Stimulated activated CD4-positive, alpha-beta T cell treated with anti-CD3 and anti-CD28 coated beads, TNF-alpha, amount 100 ng/mL, for 4 hours (primary cell): ENCODE measurements around the gene GPR142.

Source experiments
- DNase-seq, 3 experiments: peaks; one replicate each; pipeline ENCODE4 v3.0.0-alpha.2; 2020; ENCODE audit warnings: low read depth in 3 of 3

The GPR142 gene

DNA sequence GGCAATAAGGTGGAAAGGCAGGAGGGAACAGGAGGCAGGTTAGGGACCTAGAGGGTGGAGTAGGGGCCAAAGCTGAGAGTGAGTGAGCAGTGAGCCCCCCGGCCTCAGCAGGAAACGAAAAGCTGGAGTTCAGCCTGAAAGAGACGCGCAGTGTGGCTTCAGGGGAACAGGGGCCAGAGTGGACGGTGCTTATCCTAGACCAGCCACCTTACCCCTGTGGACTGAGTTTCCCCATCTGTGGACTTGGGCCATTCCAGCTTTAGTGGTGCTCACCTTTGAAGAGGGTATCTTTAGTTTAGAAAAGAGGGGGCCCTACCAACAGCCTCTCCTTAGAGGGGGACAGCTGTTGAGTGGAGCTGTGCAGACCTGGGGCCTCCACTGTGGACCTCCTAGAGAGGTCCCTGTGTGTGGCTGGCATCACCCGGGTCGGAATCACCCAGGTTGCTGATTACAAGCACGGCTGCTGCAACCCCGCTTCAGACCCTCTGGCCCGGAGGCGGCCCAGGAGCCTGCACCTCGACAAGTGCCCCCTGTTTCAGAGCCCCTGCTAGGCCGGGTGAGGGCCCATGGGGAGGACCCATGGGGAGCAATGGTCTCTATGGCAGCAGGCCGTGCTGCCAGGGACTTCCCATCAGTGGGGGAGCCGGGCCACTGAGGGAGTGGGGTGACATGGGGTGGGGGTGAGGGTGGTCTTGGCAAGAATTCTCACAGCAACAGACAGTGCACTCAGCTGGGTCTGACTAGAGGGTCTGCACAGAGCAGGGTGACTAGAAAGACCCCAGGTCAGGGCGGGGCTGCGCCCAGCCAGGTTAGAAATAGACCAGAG is 2.6 kb downstream of the GPR142 start:
- no peak for DNase-seq

DNA sequence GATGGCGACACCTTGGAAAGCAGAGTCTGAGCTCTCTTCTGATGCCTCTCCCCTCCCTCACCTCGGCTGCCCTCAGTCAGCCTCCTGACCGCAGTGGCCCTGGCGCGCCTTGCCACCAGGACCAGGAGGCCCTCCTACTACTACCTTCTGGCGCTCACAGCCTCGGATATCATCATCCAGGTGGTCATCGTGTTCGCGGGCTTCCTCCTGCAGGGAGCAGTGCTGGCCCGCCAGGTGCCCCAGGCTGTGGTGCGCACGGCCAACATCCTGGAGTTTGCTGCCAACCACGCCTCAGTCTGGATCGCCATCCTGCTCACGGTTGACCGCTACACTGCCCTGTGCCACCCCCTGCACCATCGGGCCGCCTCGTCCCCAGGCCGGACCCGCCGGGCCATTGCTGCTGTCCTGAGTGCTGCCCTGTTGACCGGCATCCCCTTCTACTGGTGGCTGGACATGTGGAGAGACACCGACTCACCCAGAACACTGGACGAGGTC is 4.4 kb downstream of the GPR142 start:
- no peak for DNase-seq

DNA sequence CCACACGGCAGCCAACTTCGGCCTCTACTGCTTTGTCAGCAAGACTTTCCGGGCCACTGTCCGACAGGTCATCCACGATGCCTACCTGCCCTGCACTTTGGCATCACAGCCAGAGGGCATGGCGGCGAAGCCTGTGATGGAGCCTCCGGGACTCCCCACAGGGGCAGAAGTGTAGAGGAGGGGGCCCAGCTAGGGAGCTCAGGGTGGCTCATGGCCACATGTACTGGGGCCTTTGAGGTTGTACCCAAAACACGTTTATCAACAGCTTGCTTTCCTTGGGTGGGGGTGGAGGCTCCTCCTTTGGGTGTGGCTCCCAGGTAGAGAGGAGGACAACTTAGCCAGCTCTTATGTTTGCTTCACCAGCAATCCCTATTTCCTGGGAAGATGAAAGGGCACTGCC is 5.1 kb downstream of the GPR142 start:
- DNase-seq: no peak

DNA sequence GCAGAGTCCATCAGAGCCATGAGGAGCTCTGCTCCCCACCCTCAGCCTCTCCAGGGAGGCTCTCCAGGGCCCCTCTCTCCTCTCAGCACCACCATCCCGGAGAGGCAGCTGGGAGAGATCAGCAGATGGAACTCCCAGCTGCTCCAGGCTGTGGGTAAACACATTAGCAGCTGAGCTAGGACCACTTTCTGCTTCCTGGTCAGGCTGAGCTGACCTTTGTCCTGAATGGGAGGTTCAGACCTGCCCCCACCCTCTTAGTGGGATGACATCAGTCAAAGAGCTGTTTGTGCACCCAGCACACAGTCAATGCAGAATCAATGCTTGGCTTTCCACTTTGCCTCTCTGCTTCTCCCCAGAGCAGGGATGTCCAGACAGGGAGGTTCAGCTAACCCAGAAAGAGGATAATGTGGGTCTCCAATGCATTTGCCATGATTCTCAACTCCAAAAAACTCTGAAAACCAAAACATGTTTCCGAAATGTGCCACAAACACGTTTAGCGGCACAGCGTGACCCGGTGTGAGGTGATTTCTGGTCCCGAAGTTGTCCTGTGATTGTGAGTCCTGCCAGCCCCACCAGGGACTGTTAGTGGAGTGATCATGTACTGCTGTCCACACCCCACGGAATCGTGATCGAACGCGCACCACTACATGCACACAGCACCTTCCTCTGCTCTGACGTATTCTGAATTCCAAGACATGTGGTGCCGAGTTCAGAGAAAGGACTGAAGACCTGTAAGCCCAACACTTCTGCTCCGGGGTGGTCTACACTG is 6.7 kb downstream of the GPR142 start:
- no peak for DNase-seq

DNA sequence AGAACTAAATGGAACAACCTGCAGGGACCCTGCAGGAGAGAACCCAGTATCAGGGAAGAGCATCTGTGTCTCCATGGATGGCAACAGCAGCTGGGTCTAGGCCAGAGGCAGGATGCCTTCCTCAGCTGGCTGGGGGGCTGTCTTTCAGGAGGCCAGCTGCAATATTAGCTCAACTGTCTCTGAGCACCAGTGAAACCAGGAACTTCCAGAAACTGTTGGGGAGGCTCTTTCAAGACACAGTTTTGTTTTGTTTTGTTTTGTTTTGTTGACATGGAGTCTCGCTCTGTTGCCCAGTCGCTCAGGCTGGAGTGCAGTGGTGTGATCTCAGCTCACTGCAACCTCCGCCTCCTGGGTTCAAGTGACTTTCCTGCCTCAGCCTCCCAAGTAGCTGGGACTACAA is 7.6 kb downstream of the GPR142 start:
- no peak for DNase-seq

DNA sequence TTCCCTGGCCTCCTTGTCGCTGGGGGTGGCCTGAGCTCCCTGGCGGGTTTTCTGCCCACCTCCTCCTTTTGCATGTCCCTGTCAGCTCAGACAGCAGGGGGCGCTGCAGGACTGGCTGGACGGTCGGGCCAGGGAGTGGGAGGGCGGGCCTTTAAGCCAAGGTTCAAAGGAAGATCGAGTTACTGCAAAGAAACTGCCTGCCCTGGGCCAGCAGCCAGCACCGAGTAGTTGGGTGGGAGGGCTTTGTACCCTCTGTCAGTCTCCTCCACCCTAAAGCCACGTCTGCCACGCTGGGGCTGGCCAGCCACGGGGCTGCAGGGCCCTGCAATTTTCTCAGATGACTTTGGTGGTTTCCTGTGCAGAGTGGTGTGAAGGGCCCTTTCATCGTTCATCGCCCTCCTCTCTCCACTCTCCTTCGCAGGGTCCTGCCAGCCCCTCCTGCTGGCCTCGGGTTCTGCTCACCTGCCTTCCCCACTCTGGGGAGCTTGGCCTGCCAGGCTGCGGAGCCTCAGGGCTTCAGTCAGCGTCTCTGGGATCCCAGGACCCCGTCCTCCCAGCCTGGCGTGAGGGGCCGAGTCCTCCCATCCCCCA is 12.3 kb downstream of the GPR142 start:
- peak; percentile 77 to 88 (median 88) for DNase-seq

DNA sequence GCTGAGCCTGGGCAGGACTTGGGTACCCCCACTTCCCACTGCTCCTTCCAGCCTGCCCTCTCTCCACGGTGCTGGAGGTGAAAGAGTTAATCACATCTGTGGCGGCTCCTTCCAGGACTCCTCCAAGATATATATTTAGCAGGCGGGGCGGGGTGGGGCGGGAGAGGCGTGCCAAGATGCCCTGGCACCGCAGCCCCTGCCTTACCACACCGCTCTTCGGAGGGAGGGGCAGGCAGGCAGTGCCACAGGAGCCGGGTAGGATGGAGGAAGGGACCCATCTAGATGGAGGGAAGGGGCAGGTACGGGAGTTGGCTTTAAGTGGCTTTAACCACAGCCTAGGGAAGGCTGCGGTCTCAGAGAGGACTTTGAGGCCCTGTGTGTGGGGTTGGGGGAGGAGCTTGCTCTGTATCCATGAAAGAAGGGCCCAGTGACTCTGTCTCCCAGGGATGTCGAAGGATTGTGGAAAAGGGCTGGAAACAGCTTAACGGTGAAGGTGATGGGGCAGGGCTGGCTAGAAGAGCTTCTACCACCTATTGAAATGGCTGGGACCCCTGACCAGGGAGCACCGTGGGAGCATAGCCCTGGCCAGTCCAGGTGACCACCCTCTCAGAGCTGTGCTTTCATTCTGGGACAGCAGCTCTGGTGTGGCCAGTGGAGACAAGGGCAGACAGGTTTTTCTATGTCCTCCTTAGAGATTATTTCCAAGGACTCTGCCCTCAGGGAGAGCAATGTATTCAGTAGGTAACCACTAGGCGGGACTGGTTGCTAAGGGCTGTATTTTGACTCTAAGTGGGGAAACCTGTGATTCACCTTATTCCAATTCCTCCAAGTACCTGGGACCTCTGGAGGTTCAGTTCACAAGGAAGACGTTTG is 13.0 kb downstream of the GPR142 start:
- no peak for DNase-seq

DNA sequence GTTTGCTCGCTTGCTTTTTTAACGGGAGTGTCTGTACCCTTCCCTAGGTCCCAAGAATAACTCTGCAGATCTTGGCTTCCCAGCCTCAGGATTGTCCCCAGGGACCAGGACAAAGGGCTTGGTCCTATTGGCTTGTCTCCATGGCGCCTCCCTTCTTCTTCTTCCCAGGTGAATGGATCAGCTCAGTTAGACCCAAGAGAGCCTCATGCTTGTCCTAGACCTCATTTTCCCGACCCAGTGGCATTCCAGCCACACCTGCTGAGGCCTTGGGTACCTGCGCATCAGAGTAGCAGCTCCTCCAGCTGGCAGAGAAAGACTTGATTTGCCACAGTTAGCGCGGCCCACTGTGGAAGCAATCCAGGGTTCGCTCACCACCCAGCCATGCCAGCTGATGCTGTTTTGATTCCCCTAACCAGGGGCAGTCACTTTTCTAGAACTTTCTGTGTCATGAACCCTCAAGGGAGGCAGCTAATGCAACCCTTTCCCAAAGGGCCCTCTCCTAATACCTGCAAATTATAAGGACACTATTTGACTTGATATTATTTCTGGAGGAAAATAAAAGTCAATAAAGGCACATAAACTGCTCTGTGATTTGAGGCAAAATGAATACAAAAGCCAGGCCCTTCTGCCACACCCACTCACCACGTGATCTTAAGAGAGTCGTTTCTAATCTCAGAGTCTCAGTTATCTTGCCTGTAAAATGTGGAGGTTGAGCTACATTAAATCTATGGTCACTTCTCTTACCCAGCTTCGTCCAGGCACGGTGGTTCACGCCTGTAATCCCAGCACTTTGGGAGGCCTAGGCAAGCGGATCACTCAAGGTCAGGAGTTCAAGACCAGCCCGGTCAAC is 13.9 kb downstream of the GPR142 start:
- DNase-seq: no peak

DNA sequence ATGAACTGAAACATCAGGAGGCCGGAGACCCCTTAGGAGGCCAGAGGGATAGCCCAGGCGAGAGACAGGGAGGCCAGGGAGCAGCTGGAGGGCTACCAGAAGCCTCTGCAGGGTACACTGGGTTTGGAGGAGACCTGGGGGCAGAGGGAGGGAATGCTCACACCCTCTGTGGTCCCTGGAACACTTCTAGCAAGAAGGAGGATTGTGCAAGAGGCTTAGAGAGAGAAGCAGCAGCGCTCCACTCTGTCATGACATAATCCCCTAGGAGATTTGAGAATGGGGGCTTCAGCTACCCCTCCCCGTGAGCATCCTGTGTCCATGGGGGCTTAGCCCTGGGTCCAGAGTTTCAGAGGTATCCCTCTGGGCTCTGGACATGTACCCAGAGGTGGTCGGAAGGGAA is 15.8 kb downstream of the GPR142 start:
- DNase-seq: no peak

DNA sequence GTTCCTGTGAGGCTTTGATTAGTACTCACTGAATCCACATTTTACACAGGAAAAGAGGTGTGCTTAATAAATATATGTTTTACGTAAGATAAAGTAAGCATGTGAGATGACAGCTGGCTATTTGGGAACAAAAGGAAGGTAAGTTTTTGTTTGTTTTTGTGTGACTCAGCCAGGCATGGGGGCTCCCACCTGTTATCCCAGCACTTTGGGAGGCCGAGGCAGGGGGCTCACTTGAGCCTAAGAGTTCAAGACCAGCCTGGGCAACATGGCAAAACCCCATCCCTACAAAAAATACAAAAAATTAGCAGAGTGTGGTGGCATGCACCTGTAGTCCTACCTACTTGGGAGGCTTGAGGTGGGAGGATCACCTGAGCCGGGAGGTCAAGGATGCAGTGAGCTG is 17.9 kb downstream of the GPR142 start:
- DNase-seq: no peak

DNA sequence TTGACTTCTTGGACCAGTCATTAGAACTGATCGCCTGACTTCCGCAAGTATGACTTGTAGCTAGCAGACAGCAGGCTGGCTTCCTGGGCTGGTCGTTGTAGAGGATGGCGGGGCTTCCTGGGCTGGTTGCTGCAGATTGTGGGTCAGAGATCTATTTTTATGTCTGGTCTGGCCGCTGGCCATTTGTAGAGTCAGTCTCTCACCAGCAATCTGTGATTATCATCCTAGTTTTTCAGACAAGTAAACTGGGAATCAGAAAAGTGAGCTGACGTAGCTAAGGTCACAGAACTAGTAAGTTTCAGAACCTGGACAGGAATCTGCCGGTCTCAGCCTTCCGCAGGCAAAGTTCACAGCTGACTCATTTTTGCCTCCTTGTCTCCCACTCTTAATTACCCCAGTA is 19.1 kb downstream of the GPR142 start:
- DNase-seq: no peak

DNA sequence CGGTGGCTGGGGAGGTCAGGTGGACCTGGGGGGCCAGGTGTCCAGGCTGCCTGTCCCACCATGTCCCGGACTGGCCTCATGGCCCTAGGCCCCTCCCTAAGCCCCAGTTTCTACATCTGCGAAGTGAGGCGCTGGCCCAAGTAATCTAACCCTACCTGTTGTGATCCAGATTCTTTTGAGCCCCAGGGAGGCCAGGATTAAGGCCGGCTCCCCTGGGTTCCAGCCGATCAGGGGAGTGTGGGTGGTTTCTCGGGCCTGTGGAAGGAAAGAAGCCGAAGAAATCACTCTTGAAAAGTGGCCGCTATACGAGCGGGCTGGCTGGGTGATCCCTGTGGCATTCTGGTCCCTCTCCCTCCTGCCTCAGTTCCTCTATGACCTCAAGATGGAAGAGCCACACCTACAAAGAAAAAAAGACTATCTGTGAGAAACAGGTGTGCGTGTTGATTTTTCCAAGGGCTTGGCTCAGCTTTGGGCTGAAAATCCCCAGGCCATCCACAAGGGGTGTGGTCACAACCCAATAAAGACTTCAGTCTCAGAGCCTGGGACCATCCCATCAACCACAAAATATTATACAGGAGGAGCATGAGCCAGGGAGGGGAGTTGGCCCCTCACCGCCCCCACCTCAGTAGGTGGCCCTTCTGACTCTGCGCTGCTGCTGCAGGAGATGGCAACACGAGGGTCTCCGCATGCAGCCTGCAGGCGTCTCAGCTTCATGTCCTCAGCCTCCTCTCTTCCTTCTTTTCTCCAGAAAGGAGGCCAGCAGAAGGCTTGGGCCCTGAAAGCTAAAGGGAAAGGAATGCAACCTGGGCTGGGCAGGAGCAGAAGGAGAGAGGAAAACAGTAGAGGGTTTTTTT is 20.3 kb downstream of the GPR142 start:
- DNase-seq: no peak

DNA sequence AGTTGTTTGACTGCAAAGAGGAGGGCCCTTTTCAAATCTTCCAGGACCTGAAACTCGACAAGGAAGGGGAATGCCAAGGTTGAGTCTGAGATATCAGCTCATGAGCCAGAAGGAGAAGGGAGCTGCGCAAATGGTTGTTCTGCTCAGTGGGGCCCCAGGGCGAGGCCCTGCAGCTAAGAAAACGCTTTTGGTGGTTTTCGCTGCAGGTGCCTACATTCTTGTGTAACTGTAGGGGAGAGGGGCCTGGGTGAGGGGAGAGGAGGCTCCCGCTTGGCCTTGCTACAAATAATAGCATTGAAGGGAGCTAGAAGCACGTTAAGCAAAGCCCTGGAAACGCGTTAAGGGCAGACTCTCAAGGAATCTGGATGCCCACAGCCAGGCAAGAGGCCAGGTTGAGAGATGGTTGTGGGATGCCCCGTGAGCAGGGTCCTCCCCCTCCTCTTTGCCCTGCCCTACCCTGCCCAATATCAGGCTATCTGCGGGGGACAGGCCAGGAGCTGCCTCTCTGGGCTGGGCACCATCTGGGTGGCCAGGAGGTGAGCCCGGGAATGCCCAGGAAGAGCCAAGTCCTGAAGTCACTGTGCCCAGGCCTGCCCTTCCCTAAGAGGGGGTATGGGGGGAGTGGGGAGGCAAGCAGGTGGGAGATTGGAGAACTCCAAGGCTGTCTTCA is 21.9 kb downstream of the GPR142 start:
- no peak for DNase-seq

DNA sequence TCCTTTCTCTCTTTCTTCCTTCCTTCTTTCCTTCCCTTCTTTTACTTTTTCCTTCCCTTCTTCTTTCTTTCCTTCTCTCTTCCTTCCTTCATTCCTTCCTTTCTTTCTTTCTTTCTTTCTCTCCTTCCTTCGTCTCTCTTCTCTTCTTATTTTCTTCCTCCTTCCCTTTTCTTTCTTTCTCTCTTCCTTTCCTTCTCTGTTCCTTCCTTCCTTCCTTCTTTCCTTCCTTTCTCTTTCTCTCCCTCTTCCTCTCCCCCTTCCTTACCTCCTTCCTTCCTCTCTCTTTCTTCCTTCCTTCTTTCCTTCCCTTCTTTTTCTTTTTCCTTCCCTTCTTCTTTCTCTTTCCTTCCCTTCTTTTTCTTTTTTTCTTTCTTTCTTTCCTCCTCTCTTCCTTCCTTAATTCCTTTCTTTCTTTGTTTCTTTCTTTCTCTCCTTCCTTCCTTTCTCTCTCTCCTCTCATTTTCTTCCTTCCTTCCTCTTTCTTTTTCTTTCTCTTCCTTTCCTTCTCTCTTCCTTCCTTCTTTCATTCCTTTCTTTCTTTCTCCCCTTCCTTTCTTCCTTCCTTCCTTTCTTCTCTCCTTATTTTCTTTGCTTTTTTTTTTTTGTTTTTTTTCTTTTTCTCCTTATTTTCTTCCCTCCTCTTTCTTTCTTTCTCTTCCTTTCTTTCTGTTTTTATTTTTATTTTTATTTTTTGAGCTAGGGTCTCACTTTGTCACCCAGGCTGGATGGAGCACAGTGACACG is 22.8 kb downstream of the GPR142 start:
- DNase-seq: no peak

DNA sequence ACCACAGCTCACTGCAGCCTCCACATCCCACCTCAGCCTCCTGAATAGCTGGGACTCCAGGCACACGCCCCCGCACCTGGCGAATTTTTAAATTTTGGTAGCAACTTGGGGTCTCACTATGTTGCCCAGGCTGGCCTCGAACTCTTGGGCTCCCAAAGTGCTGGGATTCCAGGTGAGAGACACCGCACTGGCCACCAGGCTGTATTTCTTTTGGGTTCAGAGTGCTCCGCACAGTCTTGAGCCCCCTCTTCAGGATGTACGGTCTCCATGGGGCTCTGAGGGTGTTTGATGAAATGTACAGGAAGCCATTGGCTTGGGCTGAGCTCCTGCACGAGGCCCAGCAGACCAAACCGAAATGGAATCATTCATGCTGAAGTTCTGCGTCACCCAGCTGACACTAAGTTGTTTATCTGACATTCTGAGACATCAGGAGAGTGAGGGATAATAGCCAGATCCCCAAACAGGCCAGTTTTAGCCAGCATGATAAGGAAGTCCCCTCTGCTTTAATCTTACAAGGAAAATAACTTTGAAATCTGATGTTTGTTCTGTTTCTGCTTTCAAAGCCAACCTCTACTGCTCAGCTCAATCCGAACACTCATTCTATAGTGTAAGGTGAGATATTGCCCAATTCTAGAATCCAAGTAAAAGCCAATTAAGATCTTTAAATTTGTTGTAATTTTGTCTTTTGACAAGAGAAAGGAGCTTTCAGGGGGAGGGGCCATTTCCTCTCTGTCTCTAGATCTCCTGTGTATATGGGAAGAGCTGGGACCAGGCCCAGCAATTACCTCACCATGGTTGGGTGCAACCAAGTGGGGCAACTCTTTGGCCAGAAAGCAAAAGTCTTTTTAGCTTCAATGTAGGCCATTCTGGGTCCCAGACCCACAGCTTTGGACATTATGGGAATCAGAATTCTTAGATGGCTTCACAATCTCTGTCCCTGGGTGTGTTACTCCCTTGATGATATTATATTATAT is 23.7 kb downstream of the GPR142 start:
- no peak for DNase-seq

DNA sequence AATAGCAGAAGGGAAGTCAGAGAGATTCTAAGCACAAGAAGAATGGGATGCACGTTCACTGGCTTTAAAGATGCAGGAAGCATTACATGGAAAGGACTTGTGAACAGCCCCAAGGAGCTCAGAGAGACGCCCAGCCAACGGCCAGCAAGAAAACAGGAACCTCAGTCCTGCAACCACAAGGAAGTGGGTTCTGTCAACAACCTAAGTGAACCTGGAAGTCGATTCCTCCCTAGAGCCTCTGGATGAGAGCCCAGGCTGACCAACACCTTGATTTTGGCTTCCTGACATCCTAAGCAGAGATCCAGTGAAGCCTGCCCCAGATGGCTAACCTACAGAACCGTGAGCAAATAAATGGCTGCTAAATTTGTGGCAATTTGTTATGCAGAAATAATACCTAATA is 24.5 kb downstream of the GPR142 start:
- DNase-seq: no peak

DNA sequence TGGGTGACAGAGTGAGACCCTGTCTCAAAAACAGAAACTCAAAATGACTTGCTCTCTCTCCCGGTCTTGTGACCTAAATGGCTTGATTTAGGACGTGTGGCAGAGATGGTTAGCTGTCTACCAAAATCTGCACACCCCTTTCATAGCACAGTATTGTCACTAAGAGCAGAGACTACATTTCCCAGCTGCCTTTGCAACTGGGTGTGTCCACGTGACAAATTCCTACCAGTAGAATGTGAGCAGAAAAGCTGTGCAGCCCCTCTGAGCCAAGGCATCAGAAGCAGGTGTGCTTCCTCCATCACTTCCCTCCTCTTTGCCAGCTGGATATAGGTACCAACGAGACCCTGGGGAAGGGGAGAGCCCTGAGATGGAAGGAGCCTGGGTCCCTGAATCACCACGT is 25.5 kb downstream of the GPR142 start:
- DNase-seq: no peak
